Kidney epithelial cell (primary cell): ENCODE measurements around the gene GPC6. TPM values are rescaled to one million over a fixed set of nuclear protein-coding genes. Genes with fewer than 3 reads are reported as not detected.

Source experiments
- DNase-seq: peaks from one replicate; pipeline ENCODE4 v3.0.0-alpha.2; 2010; ENCODE audit warnings: low read depth
- H3K27me3 ChIP-seq: 2 replicates; pipeline ENCODE4 v1.6.0; 2011; ENCODE audit warnings: low read length; ENCODE audit not compliant: control insufficient read depth, insufficient read depth
- H3K36me3 ChIP-seq: 2 replicates; pipeline ENCODE4 v1.5.1; 2011; ENCODE audit warnings: low read length; ENCODE audit not compliant: control insufficient read depth, insufficient read depth
- H3K4me3 ChIP-seq: 2 replicates; pipeline ENCODE4 v1.5.1; 2011; ENCODE audit warnings: low read depth, mild to moderate bottlenecking, control low read depth, low read length
- CTCF ChIP-seq: IDR thresholded peaks from 2 replicates; pipeline ENCODE4 v1.5.1; 2011; ENCODE audit warnings: mild to moderate bottlenecking, moderate library complexity, low read length, control low read depth, inconsistent platforms; ENCODE audit not compliant: insufficient read depth, poor library complexity, severe bottlenecking
- total RNA-seq: library from RNA; depleted of rRNA; stranded (reverse); fragments of >200 nt; gene quantifications from 2 replicates; pipeline ENCODE4 v1.2.3, GENCODE V29; 2015

Gene GPC6
- total RNA-seq, 1 donor from 2014 or later = 62.7 TPM

- Histone ChIP-seq H3K36me3 (no peaks in the 10 kb centered on the region), H3K27me3 (no peaks in the 10 kb centered on the region), H3K4me3 (no peak overlapping the region)
- no peak for TF ChIP-seq CTCF
- no peak for DNase-seq
These were observed 780.5 kb downstream of the GPC6 start for GRCh38 chr13:94007072-94007471.

- Histone ChIP-seq H3K27me3 (no peaks in the 10 kb centered on the region), H3K4me3 (no peak overlapping the region), H3K36me3 (no peaks in the 10 kb centered on the region)
- no peak for DNase-seq
- no peak for TF ChIP-seq CTCF
These were observed 783.1 kb downstream of the GPC6 start for GRCh38 chr13:94009701-94010100.

- DNase-seq = no peak
- H3K27me3 ChIP-seq = no peaks in the 10 kb centered on the region
- no peak overlapping the region for H3K4me3 ChIP-seq
- TF ChIP-seq CTCF = no peak
- no peaks in the 10 kb centered on the region for H3K36me3 ChIP-seq
These were observed 787.9 kb downstream of the GPC6 start for GRCh38 chr13:94014461-94014860.

- Histone ChIP-seq H3K4me3 (no peak overlapping the region), H3K36me3 (no peaks in the 10 kb centered on the region), H3K27me3 (no peaks in the 10 kb centered on the region)
- TF ChIP-seq CTCF = no peak
- no peak for DNase-seq
These were observed 793.8 kb downstream of the GPC6 start for GRCh38 chr13:94020426-94020825.

- H3K27me3 ChIP-seq = no peaks in the 10 kb centered on the region
- TF ChIP-seq CTCF = no peak
These were observed 794.2 kb downstream of the GPC6 start for GRCh38 chr13:94020833-94021232.

GRCh38 chr13:94028234-94028633 is 801.6 kb downstream of the GPC6 start:
- TF ChIP-seq CTCF = no peak

More at GRCh38 chr13:94020833-94021232, 794.2 kb downstream of the GPC6 start:
- Histone ChIP-seq H3K36me3 (no peaks in the 10 kb centered on the region), H3K4me3 (no peak overlapping the region)
- no peak for DNase-seq

More at GRCh38 chr13:94028234-94028633, 801.6 kb downstream of the GPC6 start:
- DNase-seq = no peak
- Histone ChIP-seq H3K27me3 (no peaks in the 10 kb centered on the region), H3K36me3 (no peaks in the 10 kb centered on the region), H3K4me3 (no peak overlapping the region)
